ENCODE measurements around the gene METTL23. TPM values are rescaled to one million over a fixed set of nuclear protein-coding genes. Genes with fewer than 3 reads are reported as not detected.
A peak's percentile ranks its signal among the peaks of the same experiment; 100 is the strongest.

METTL23 gene
- total RNA-seq, 1 experiment from 2014 or later: 37.7 TPM

- no peak overlapping the region for H3K4me3 Mint-ChIP-seq (ENCODE audit: unreplicated experiment)
- BruUV-seq (replicated peaks): no TSS peak
- intact Hi-C loops (cut with micrococcal nuclease; ENCODE audit: unreplicated experiment): no loop called here
- no peaks in the 10 kb centered on the region for H3K9me3 ChIP-seq
- no peaks in the 10 kb centered on the region; the same call in 1 of the 2 replicates for H3K36me3 ChIP-seq (ENCODE audit: control insufficient read depth, insufficient read depth, low read length)
- ChIA-PET POLR2A (no interaction called here), CTCF (no interaction called here)
- H3K9me3 Mint-ChIP-seq (ENCODE audit: unreplicated experiment): no peaks in the 10 kb centered on the region
- peaks cover 49% of the 10 kb centered on the region for H3K36me3 Mint-ChIP-seq (ENCODE audit: insufficient read depth, unreplicated experiment)
- no peak for TF ChIP-seq CTCF (IDR thresholded peaks at IDR 0.05; ENCODE audit: insufficient read depth in 1 of 2, low read depth in 1 of 2, low read length in 1 of 2, severe bottlenecking in 1 of 2, unreplicated experiment in 1 of 2)
- no peaks in the 10 kb centered on the region for H3K27me3 ChIP-seq (replicated peaks; ENCODE audit: control insufficient read depth, insufficient read depth, low read length)
- H3K4me1 ChIP-seq: no peaks in the 10 kb centered on the region
- no peak overlapping the region for H3K4me3 ChIP-seq (ENCODE audit: low read depth, low read length)
- H3K4me1 Mint-ChIP-seq (ENCODE audit: low read depth, unreplicated experiment): peaks cover 7% of the 10 kb centered on the region
- no peak overlapping the region for H3K27ac Mint-ChIP-seq (ENCODE audit: unreplicated experiment)
- DNase-seq: no peak
- no peaks in the 10 kb centered on the region for H3K27me3 Mint-ChIP-seq (ENCODE audit: insufficient read depth, unreplicated experiment)
Measured at GRCh38 chr17:76752006-76752405, 25.4 kb downstream of the METTL23 start.

GRCh38 chr17:76753061-76753961 is 26.7 kb downstream of the METTL23 start:
- Histone ChIP-seq H3K36me3 (ENCODE audit: control insufficient read depth, insufficient read depth, low read length) (no peaks in the 10 kb centered on the region; the same call in 1 of the 2 replicates), H3K9me3 (no peaks in the 10 kb centered on the region; the same call in 1 of the 2 replicates), H3K4me3 (ENCODE audit: low read depth, low read length) (no peak overlapping the region), H3K4me1 (no peaks in the 10 kb centered on the region), H3K27me3 (replicated peaks; ENCODE audit: control insufficient read depth, insufficient read depth, low read length) (no peaks in the 10 kb centered on the region)
- intact Hi-C loops (cut with micrococcal nuclease; ENCODE audit: unreplicated experiment): no loop called here
- ChIA-PET POLR2A (interaction anchor here (0.6 kb wide), 1 partner anchor 16 kb away, joined by 4 read pairs; no protein-coding TSS in a partner anchor), CTCF (no interaction called here)
- Mint-ChIP-seq H3K27me3 (ENCODE audit: insufficient read depth, unreplicated experiment) (no peaks in the 10 kb centered on the region), H3K4me3 (ENCODE audit: unreplicated experiment) (no peak overlapping the region), H3K4me1 (ENCODE audit: low read depth, unreplicated experiment) (peaks cover 7% of the 10 kb centered on the region), H3K27ac (ENCODE audit: unreplicated experiment) (peak overlapping the region; percentile 9), H3K36me3 (ENCODE audit: insufficient read depth, unreplicated experiment) (peaks cover 56% of the 10 kb centered on the region), H3K9me3 (ENCODE audit: unreplicated experiment) (no peaks in the 10 kb centered on the region)
- BruUV-seq (replicated peaks): no TSS peak
- no peak for TF ChIP-seq CTCF (IDR thresholded peaks at IDR 0.05; ENCODE audit: insufficient read depth in 1 of 2, low read depth in 1 of 2, low read length in 1 of 2, severe bottlenecking in 1 of 2, unreplicated experiment in 1 of 2)
- no peak for DNase-seq

- H3K4me1 ChIP-seq: no peaks in the 10 kb centered on the region
Measured at GRCh38 chr17:76755285-76755684, 28.6 kb downstream of the METTL23 start.

More at GRCh38 chr17:76755285-76755684, 28.6 kb downstream of the METTL23 start:
- intact Hi-C loops (cut with micrococcal nuclease; ENCODE audit: unreplicated experiment): no loop called here
- no peak for DNase-seq
- no peak for TF ChIP-seq CTCF (IDR thresholded peaks at IDR 0.05; ENCODE audit: insufficient read depth in 1 of 2, low read depth in 1 of 2, low read length in 1 of 2, severe bottlenecking in 1 of 2, unreplicated experiment in 1 of 2)
- Mint-ChIP-seq H3K4me3 (ENCODE audit: unreplicated experiment) (no peak overlapping the region), H3K27ac (ENCODE audit: unreplicated experiment) (no peak overlapping the region), H3K36me3 (ENCODE audit: insufficient read depth, unreplicated experiment) (peaks cover 58% of the 10 kb centered on the region), H3K9me3 (ENCODE audit: unreplicated experiment) (no peaks in the 10 kb centered on the region), H3K4me1 (ENCODE audit: low read depth, unreplicated experiment) (peaks cover 7% of the 10 kb centered on the region), H3K27me3 (ENCODE audit: insufficient read depth, unreplicated experiment) (no peaks in the 10 kb centered on the region)
- BruUV-seq (replicated peaks): no TSS peak
- CTCF ChIA-PET: no interaction called here
- Histone ChIP-seq H3K36me3 (ENCODE audit: control insufficient read depth, insufficient read depth, low read length) (no peaks in the 10 kb centered on the region; the same call in 1 of the 2 replicates), H3K27me3 (replicated peaks; ENCODE audit: control insufficient read depth, insufficient read depth, low read length) (no peaks in the 10 kb centered on the region), H3K9me3 (no peaks in the 10 kb centered on the region; the same call in 1 of the 2 replicates), H3K4me3 (ENCODE audit: low read depth, low read length) (no peak overlapping the region)
- POLR2A ChIA-PET: interaction anchor here (0.6 kb wide), 1 partner anchor 195 kb away, joined by 3 read pairs; no protein-coding TSS in a partner anchor

All from Caco-2 (cell line).